SKM-1 treated with dmso at 0.1 percent for 144 hours (cell line): Measurements from ENCODE around the gene RPS15.

Experiments used
- DNase-seq: peaks from one replicate; lab custom pipeline; 2025; ENCODE audit not compliant: unreplicated experiment; lab: John Stamatoyannopoulos, UW

RPS15 gene

GRCh38 chr19:1438035-1438932 lies at the start of gene RPS15:
Gene RPS15 (plus strand): TSS chr19:1438396. CDS start chr19:1438426, 30 bp downstream.
- DNase-seq = peak; percentile 93

DNA sequence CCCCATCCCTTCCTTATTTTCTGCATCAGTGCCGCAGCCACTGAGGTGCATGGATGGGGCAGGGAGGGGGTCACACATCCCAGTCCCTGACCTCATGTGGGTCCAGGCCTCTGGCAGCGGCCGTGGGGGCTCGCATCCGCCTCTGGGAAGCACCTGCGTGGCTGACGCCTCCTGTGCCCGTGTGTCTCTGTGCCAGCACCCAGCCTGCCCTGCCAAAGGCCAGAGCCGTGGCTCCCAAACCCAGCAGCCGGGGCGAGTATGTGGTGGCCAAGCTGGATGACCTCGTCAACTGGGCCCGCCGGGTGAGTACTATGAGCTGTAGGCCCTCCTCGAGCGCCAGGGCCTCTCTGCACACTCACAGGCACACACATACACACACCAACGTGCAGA lies 49.6 kb upstream of the RPS15 start:
- DNase-seq = no peak

DNA sequence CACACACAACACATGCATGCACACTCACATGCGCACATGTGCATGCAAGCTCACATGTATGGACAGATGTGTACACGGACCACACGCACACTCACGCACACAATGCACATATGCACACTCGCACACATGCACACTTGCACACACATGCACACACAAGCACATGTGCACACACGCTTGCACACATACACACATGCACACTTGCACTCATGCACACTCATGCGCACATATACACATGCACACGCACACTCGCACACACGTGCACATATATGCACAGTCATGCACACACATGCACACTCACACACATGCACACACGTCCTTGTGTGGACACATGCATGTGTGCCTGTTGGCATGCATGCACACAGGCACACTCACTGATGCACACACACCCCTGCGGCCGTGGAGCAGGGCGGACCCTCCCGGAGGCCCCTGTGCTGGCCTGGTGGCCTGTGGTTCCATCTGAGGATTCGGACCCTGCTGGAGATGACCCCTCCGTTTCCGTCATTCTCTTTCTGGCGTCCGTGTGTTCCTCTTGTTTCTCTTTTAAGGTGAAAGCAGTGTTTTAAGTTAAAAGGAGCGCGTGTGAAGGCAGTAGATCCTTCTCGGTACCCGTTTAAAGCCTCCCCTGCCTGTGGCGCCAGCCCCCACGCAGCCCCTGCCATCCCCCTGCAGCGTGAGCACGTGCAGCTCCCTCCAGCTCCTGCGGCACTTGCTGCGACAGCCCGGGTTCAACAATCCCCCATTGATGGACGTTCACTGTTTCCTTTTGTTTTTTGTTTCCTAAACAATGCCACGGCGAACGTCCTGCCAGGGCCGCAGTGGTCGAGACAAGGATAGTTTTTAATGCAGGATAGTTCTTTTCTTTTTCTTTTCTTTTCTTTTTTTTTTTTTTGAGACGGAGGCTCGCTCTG lies 48.9 kb upstream of the RPS15 start:
- DNase-seq = no peak

DNA sequence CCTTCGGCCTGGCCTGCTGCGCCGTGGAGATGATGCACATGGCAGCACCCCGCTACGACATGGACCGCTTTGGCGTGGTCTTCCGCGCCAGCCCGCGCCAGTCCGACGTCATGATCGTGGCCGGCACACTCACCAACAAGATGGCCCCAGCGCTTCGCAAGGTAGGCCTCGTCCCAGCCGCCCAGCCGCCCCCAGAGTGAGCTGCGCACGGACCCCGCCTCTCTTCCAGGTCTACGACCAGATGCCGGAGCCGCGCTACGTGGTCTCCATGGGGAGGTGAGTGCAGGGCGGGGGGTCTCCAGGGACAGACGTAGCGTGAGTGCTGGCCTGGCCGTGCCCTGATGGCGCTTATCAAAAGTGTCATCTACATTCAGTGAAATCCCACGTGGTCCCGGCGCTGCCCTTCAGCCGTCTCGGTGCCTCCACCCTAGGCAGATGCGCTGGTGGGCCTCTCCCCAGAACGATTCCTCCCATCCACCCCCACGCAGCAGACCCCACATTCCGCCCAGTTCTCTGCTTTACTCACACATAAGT lies 47.2 kb upstream of the RPS15 start:
- DNase-seq = no peak

GRCh38 chr19:1392407-1392806 lies 45.8 kb upstream of the RPS15 start:
- no peak for DNase-seq

DNA sequence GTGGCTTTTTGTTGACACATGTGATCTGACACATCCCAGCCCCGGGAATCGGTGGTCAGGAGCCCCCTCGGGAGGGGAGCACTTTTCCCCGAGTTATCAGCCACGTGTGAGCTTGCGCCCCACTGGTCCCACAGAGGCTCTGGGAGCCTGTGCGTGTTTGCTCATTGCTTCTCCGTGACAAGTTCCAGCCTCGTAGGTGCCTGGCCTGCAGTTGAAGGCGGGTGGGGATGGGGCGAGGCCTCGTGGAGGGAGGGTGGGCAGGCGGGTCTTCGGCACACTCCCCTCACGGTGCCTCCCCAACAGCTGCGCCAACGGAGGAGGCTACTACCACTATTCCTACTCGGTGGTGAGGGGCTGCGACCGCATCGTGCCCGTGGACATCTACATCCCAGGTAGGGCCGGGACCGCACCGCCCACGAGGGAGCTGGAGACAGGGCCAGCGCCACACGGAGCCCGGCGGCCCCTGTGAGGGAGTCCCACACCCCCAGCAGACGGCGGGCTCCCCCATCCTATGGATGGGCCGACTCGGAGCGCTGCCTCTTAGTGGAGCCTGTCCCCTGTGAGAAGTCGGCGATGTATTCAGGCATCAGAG lies 45.2 kb upstream of the RPS15 start:
- DNase-seq = no peak

GRCh38 chr19:1393841-1394240 lies 44.4 kb upstream of the RPS15 start:
- DNase-seq = no peak

- no peak for DNase-seq
Observed at GRCh38 chr19:1394252-1395193, 43.7 kb upstream of the RPS15 start.

DNA sequence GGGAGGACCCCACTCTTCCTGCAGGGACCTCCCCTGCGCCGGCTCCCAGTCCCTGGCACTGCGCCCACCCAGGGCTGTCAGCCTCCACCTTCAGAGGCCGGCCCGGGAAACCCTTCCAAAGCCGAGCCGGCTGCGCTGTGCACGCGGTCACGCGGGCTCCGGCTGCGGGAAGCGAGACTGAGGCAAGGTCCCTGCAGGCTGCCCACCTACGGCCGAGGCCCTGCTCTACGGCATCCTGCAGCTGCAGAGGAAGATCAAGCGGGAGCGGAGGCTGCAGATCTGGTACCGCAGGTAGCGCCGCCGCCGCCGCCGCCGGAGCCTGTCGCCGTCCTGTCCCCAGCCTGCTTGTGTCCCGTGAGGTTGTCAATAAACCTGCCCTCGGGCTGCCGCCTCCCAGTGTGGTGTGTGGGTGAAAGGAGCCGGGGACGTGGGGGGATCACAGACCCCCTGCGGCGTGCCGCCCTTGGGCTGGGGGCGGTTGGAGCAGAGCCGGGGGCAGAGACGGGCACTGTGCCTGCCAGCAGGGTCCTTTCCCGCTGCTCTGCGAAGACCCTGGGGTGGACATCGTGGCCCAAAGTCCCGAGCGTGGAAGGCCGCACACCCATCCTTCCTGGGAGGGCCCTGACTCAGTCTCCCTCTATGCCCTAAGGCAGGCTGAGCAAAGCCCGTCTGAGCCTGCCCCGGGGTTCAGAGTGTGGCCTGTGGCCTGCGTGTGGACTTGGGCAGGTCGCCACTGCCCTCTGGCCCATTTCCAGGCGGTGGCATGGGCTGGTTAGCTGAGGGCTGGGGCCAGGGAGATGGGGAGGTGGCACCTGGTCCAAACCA lies 42.8 kb upstream of the RPS15 start:
- no peak for DNase-seq

GRCh38 chr19:1396019-1396767 lies 42.0 kb upstream of the RPS15 start:
- DNase-seq = no peak

DNA sequence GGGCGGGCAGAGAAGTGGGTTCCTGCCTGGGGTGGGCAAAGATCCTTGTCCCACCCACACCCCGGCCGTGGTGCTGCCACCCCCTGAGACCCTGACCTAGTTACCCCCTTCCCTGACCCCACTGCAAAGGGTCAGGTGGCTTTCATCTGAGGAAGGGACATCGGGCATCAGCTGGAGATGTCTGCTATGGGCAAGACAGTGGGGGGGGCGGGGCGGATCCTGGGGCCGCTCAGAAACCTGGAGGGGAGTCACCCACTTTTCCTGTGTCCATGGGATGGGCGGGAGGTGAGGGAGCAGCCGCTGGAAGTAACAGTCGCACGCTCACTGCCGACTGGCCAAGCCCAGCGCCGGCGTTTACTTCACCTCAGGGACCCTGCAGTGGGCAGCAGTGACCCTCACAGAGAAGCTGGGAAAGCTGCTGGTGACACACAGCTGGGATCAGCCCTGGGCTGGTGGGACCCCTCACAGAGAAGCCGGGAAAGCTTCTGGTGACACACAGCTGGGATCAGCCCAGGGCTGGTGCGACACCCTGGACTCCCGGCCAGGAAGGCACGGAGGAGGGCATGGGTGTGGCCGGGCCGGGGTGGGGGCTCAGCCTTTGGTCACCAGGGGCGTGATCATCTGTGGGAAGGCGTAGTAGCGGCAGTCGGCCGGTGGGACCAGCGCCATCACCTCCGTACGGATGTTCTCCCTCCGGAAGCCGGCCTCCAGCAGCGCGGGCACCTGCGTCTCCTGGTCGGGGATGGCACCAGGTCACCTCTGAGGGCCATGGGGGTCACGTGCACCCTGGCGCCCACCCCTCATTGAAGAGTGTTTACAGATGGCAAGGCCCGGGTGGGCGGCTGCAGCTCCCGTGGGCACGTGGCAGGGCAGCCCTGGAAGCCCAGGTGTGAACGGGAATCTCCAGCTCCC lies 41.2 kb upstream of the RPS15 start:
- no peak for DNase-seq

DNA sequence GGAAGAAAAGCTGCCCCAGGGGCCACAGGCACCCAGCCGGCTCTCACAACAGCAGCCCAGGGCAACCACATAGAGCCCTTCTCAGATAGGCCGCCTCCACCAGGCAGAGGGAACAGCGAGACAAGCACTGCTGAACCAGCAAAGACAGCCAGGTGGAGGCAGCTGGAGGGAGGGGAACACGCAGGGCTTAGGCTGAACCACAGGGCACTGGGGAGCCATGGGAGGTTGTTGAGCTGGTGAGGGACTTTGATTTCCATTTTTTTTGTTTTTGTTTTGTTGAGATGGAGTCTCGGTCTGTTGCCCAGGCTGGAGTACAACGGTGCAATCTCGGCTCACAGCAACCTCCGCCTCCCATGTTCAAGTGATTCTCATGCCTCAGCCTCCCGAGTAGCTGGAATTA lies 40.4 kb upstream of the RPS15 start:
- DNase-seq = no peak

DNA sequence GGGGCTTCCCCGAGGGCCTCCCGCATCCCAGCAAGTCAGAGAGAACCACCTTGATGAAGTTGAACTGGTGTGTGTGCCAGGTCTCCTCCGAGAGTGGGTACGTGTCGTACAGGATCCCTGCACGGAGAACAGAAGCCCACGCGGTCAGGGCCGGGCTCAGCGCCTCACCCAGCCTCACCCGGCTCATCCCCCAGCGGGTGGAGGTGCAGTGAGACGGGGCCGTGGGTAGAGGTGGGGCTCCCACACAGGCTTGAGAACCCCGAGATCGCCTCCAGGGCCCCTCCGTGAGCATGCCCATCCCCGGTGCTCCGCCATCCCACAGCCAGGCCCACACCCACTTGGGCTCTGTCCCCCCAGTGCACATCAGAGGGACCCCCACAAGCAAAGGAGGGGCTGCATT lies 39.1 kb upstream of the RPS15 start:
- no peak for DNase-seq

DNA sequence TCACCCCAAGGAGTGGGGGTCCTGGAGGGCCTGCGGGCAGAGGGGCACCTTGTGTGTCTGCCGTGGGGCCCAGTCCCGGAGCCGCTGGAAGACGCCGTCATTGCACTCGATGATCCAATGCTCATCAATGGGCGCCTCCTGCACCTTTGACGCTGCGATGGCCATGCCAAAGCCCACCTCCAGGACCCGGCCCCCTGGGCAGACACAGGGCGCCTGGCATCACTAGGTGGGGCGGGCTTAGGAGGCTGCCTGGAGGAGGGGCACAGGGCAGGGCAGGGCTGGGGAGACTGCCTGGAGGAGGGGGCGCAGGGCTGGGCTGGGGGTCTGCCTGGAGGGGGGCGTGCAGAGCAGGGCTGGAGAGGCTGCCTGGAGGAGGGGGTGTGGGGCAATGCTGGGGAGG lies 38.5 kb upstream of the RPS15 start:
- no peak for DNase-seq

- no peak for DNase-seq
Observed at GRCh38 chr19:1400281-1401137, 37.7 kb upstream of the RPS15 start.

DNA sequence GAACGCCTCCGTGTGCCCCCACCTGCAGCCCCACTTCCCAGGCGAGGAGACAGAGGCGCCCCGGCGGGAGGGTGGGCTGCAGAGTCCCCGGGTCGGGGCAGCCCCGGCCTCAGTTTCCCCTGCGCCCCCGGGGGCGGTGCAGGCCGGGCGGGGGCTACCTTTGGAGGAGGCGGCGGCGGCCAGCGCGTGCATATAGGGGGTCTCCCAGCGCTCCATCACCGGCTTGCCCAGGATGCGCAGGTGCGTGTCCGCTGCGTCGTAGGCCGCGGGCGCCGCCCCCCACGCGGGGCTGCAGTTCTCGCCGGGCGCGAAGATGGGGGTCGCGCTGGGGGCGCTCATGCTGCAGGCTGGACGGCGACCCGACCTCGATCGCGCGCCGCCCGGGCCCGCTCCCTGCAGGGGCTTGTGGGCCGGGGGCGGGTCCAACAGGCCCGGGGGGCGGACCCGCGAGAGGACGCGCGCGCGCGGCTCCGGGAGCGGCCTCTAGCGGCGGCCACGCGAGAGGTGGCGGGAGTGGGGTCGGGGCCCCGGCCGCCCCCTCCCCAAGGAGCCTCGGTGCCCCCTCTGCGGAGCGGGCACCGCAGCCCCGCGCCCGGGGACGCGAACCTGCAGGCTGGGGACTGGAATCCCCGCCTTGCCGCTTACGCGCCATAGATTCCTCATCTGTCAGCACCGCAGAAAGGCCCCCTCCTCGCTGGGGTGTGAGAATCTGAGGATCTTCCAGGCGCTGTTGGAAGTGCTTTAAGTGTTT lies 36.9 kb upstream of the RPS15 start, which contains the start of gene GAMT:
TSS of gene GAMT (minus strand) at position 405 of the 751 bp plus-strand sequence. CDS start at position 339, 66 bp downstream.
- peak; percentile 13 for DNase-seq
